Duodenal mucosa (tissue), 2 donors: ENCODE measurements around the gene CTBP2.

Source experiments
- H3K27ac ChIP-seq: one replicate; pipeline ENCODE4 v1.7.0; 2013; ENCODE audit warnings: low read depth, low read length
- H3K27me3 ChIP-seq, 2 donors: one replicate each; pipeline ENCODE4 v1.7.0; 2013; ENCODE audit warnings: low read length in 2 of 2, control low read depth in 1 of 2; ENCODE audit not compliant: insufficient read depth in 2 of 2, control insufficient read depth in 1 of 2
- H3K36me3 ChIP-seq, 2 donors: one replicate each; pipeline ENCODE4 v1.7.0; 2013; ENCODE audit warnings: low read length in 2 of 2, control low read depth in 1 of 2; ENCODE audit not compliant: insufficient read depth in 2 of 2, control insufficient read depth in 1 of 2
- H3K4me1 ChIP-seq, 2 donors: one replicate each; pipeline ENCODE4 v1.7.0; 2013; ENCODE audit warnings: low read length in 2 of 2, control low read depth in 1 of 2; ENCODE audit not compliant: insufficient read depth in 2 of 2, control insufficient read depth in 1 of 2
- H3K4me3 ChIP-seq, 2 donors: one replicate each; pipeline ENCODE4 v1.7.0; 2013; ENCODE audit warnings: low read length in 2 of 2, low read depth in 1 of 2
- H3K9ac ChIP-seq, 2 donors: one replicate each; pipeline ENCODE4 v1.7.0; 2013; ENCODE audit warnings: low read length in 2 of 2, low read depth in 1 of 2
- H3K9me3 ChIP-seq, 2 donors: one replicate each; pipeline ENCODE4 v1.7.0; 2013; ENCODE audit warnings: low read length in 2 of 2, control low read depth in 1 of 2; ENCODE audit not compliant: control insufficient read depth in 1 of 2

Gene CTBP2

GRCh38 chr10:125101049-125101448, 59.3 kb downstream of the CTBP2 start:
- no peaks in the 10 kb centered on the region for H3K9me3 ChIP-seq
- H3K36me3 ChIP-seq = peaks cover 0 to 31% of the 10 kb centered on the region in 2 donors
- no peak overlapping the region for H3K27ac ChIP-seq
- H3K4me1 ChIP-seq = peaks cover 22 to 24% of the 10 kb centered on the region in 2 donors
- H3K4me3 ChIP-seq = no peak overlapping the region
- no peaks in the 10 kb centered on the region for H3K27me3 ChIP-seq
- no peak overlapping the region for H3K9ac ChIP-seq

- no peaks in the 10 kb centered on the region for H3K27me3 ChIP-seq
- no peak overlapping the region for H3K4me3 ChIP-seq
- peaks cover 0 to 45% of the 10 kb centered on the region in 2 donors for H3K36me3 ChIP-seq
- H3K9me3 ChIP-seq = no peaks in the 10 kb centered on the region
- no peak overlapping the region for H3K9ac ChIP-seq
- H3K27ac ChIP-seq = no peak overlapping the region
- peaks cover 18 to 30% of the 10 kb centered on the region in 2 donors for H3K4me1 ChIP-seq
Observed at GRCh38 chr10:125097409-125098070, 62.8 kb downstream of the CTBP2 start.

GRCh38 chr10:125096975-125097374, 63.4 kb downstream of the CTBP2 start:
- Histone ChIP-seq H3K9me3 (no peaks in the 10 kb centered on the region), H3K4me3 (no peak overlapping the region), H3K27ac (no peak overlapping the region), H3K4me1 (peaks cover 16 to 29% of the 10 kb centered on the region in 2 donors), H3K27me3 (no peaks in the 10 kb centered on the region), H3K9ac (no peak overlapping the region), H3K36me3 (peaks cover 0 to 45% of the 10 kb centered on the region in 2 donors)

DNA sequence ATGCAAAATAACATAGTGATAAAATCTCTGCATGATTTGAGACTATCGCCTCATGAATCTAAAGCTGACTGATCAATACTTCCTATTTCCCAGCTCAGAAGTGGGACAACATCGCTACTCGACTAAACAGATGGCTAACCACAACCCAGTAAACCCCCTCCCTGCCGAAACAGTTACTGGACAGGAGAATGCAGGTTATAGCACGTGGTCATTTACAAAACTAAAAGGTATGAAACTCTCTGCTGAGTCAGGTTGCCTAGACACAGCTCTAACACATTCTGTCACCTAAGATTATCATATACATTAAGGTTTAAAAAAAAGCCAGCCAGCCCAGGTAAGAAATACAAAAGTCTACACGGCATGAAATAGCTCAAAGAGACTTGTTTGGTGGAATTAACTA, 64.0 kb downstream of the CTBP2 start:
- Histone ChIP-seq H3K27me3 (no peaks in the 10 kb centered on the region), H3K4me1 (peaks cover 16 to 26% of the 10 kb centered on the region in 2 donors), H3K9ac (no peak overlapping the region), H3K4me3 (no peak overlapping the region), H3K9me3 (no peaks in the 10 kb centered on the region), H3K36me3 (peaks cover 0 to 40% of the 10 kb centered on the region in 2 donors), H3K27ac (no peak overlapping the region)

- Histone ChIP-seq H3K4me3 (no peak overlapping the region), H3K9ac (no peak overlapping the region), H3K36me3 (peaks cover 0 to 40% of the 10 kb centered on the region in 2 donors), H3K27ac (no peak overlapping the region), H3K9me3 (no peaks in the 10 kb centered on the region), H3K27me3 (no peaks in the 10 kb centered on the region), H3K4me1 (peaks cover 16 to 26% of the 10 kb centered on the region in 2 donors)
Observed at GRCh38 chr10:125095776-125096175, 64.6 kb downstream of the CTBP2 start.

GRCh38 chr10:125095228-125095627, 65.1 kb downstream of the CTBP2 start:
- Histone ChIP-seq H3K9ac (no peak overlapping the region), H3K27ac (no peak overlapping the region), H3K9me3 (no peaks in the 10 kb centered on the region), H3K36me3 (peaks cover 0 to 40% of the 10 kb centered on the region in 2 donors), H3K27me3 (no peaks in the 10 kb centered on the region), H3K4me1 (peaks cover 16 to 26% of the 10 kb centered on the region in 2 donors), H3K4me3 (no peak overlapping the region)

DNA sequence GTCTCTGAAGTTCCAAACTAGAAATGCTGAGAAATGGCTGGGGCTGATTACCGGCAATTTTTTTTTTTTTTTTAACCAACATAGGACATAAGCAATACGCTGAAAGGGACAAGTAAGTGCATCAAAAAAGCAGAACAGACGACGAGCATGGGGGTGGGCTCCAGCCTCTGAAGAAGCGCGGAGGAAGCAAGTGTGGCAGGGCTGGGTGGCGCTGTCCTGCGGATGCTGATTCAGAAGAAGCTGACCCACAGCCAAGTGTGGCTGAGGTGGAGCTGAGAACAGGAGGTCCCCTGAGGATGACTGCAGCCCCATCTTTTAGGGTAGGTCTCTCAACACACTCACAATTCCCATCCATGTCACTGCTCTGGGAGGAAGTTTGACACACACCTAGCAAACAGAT, 65.6 kb downstream of the CTBP2 start:
- Histone ChIP-seq H3K36me3 (peaks cover 0 to 40% of the 10 kb centered on the region in 2 donors), H3K27me3 (no peaks in the 10 kb centered on the region), H3K9ac (no peak overlapping the region), H3K4me1 (peaks cover 16 to 26% of the 10 kb centered on the region in 2 donors), H3K27ac (no peak overlapping the region), H3K9me3 (no peaks in the 10 kb centered on the region), H3K4me3 (no peak overlapping the region)

DNA sequence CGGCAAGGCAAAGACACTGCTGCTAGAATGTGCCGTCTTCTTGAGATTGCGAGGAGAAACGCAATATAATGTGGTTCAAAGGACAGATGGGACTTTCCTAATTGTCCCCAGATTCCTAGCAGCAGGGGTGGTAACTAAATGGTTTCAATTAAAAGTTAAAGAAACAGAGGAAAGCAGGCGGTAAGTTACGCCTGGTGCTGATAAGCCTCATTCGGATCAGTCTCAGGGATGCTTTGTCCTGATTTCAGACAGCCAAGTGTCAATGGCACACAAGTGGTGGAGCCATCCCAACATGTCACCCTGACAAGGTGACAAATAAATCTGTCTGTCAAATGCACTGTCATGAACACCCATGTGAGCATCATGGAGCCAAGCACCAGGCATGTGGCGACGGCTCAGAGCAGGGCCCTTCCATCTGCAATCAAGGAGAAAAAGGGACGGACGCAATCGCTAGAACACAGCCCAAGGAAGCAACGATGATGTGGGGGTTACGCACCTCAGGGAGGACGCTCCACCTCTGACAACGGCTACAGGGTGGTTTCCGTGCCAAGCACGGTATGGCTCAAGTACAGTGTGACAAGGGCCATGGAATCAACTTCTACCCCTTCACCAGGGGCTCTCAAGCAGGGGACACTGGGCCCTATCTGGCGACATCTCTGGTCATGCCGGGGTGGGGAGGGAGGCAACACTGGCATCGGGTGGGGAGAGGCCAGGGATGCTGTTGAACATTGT, 66.2 kb downstream of the CTBP2 start:
- Histone ChIP-seq H3K27ac (no peak overlapping the region), H3K36me3 (peaks cover 0 to 34% of the 10 kb centered on the region in 2 donors), H3K4me1 (peaks cover 16 to 26% of the 10 kb centered on the region in 2 donors), H3K9me3 (no peaks in the 10 kb centered on the region), H3K27me3 (no peaks in the 10 kb centered on the region), H3K4me3 (no peak overlapping the region), H3K9ac (no peak overlapping the region)

DNA sequence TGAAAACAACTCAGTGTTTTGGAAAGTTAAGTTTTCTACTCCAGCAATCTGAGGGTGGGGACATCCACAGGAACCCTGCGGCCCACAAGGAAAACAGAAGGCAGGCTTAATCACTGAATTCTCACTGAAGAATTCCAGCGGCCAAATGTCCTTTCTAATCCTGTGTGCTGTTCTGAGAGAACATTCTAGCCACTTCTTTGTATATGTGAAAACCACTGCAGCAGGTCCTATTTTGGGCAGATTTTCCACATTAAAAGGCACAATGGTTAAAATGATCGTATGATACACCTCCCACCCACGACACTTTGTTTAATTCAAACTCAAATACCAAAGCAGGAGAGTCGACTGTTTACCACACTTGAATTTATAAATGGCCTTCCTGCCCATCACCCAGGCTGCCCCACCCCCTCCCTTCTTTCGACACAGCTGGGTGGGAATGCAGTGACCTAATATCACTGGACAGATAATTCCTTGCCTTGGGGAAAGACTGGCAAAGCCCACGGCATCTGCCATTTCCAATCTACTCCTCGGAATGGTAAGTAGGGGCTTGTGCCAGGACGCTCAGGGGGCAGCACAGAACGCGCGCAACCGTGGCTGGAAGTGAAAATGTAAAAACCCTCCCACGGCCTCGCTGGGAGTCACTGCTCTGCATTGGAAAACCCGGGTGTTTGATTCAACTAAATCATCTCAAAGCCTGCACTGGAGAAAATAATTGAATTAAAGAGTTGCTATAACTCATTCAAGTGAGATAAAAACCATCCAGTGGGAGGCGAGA, 67.0 kb downstream of the CTBP2 start:
- H3K27ac ChIP-seq = no peak overlapping the region
- no peak overlapping the region for H3K9ac ChIP-seq
- no peak overlapping the region for H3K4me3 ChIP-seq
- H3K4me1 ChIP-seq = peaks cover 16 to 26% of the 10 kb centered on the region in 2 donors
- no peaks in the 10 kb centered on the region for H3K27me3 ChIP-seq
- peaks cover 1 to 29% of the 10 kb centered on the region in 2 donors for H3K36me3 ChIP-seq
- no peaks in the 10 kb centered on the region for H3K9me3 ChIP-seq

- Histone ChIP-seq H3K36me3 (peaks cover 9 to 28% of the 10 kb centered on the region in 2 donors), H3K4me3 (no peak overlapping the region), H3K9me3 (no peaks in the 10 kb centered on the region), H3K4me1 (peaks cover 16 to 26% of the 10 kb centered on the region in 2 donors), H3K27ac (peak overlapping the region; percentile 6), H3K9ac (no peak overlapping the region), H3K27me3 (no peaks in the 10 kb centered on the region)
Observed at GRCh38 chr10:125092564-125093031, 67.8 kb downstream of the CTBP2 start.
